ENCODE measurements around the gene DECR2.

DNA sequence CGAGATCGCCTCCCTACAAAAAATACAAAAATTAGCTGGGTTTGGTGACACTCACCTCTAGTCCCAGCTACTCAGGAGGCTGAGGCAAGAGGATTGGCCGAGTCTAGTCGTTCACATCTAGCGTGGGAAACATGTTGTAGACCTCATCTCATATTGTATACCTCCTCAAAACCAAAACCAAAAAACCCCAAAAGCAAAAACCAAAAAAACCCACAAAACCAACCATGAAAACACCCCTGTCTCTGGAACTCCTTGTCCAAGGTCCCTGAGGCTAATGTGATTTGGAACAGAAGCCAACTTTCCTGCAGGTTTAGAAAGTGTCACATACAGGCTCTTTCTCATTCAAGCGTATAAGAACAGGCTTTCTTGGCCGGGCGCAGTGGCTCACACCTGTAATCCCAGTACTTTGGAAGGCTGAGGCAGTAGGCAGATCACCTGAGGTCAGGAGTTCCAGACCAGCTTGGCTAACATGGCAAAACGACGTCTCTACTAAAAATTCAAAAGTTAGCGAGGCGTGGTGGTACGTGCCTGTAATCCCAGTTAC, 52.8 kb downstream of the DECR2 start:
- TF ChIP-seq ZNF501 (tag by site-specific recombination; IDR thresholded peaks at IDR 0.05) (no peak), ZNF514 (tag by site-specific recombination; IDR thresholded peaks at IDR 0.05) (no peak), ZNF223 (tag by site-specific recombination; IDR thresholded peaks at IDR 0.05) (no peak), ZNF274 (IDR thresholded peaks at IDR 0.05; ENCODE audit: low read length) (no peak), ZNF274 (tag by site-specific recombination; IDR thresholded peaks at IDR 0.05; ENCODE audit: borderline replicate concordance) (no peak), ZFP41 (tag by site-specific recombination; IDR thresholded peaks at IDR 0.05; ENCODE audit: borderline replicate concordance) (no peak), TCF7L2 (IDR thresholded peaks at IDR 0.05; ENCODE audit: borderline replicate concordance, low read depth, low read length) (no peak), MYNN (tag by site-specific recombination; IDR thresholded peaks at IDR 0.05; ENCODE audit: borderline replicate concordance) (no peak)
- TF ChIP-seq, protein P1, sequence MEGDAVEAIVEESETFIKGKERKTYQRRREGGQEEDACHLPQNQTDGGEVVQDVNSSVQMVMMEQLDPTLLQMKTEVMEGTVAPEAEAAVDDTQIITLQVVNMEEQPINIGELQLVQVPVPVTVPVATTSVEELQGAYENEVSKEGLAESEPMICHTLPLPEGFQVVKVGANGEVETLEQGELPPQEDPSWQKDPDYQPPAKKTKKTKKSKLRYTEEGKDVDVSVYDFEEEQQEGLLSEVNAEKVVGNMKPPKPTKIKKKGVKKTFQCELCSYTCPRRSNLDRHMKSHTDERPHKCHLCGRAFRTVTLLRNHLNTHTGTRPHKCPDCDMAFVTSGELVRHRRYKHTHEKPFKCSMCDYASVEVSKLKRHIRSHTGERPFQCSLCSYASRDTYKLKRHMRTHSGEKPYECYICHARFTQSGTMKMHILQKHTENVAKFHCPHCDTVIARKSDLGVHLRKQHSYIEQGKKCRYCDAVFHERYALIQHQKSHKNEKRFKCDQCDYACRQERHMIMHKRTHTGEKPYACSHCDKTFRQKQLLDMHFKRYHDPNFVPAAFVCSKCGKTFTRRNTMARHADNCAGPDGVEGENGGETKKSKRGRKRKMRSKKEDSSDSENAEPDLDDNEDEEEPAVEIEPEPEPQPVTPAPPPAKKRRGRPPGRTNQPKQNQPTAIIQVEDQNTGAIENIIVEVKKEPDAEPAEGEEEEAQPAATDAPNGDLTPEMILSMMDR (tag by site-specific recombination; IDR thresholded peaks at IDR 0.05), result no peak
- TF ChIP-seq, protein P2, sequence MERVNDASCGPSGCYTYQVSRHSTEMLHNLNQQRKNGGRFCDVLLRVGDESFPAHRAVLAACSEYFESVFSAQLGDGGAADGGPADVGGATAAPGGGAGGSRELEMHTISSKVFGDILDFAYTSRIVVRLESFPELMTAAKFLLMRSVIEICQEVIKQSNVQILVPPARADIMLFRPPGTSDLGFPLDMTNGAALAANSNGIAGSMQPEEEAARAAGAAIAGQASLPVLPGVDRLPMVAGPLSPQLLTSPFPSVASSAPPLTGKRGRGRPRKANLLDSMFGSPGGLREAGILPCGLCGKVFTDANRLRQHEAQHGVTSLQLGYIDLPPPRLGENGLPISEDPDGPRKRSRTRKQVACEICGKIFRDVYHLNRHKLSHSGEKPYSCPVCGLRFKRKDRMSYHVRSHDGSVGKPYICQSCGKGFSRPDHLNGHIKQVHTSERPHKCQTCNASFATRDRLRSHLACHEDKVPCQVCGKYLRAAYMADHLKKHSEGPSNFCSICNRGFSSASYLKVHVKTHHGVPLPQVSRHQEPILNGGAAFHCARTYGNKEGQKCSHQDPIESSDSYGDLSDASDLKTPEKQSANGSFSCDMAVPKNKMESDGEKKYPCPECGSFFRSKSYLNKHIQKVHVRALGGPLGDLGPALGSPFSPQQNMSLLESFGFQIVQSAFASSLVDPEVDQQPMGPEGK (tag by site-specific recombination; IDR thresholded peaks at IDR 0.05), result no peak
- TF ChIP-seq, protein P3, sequence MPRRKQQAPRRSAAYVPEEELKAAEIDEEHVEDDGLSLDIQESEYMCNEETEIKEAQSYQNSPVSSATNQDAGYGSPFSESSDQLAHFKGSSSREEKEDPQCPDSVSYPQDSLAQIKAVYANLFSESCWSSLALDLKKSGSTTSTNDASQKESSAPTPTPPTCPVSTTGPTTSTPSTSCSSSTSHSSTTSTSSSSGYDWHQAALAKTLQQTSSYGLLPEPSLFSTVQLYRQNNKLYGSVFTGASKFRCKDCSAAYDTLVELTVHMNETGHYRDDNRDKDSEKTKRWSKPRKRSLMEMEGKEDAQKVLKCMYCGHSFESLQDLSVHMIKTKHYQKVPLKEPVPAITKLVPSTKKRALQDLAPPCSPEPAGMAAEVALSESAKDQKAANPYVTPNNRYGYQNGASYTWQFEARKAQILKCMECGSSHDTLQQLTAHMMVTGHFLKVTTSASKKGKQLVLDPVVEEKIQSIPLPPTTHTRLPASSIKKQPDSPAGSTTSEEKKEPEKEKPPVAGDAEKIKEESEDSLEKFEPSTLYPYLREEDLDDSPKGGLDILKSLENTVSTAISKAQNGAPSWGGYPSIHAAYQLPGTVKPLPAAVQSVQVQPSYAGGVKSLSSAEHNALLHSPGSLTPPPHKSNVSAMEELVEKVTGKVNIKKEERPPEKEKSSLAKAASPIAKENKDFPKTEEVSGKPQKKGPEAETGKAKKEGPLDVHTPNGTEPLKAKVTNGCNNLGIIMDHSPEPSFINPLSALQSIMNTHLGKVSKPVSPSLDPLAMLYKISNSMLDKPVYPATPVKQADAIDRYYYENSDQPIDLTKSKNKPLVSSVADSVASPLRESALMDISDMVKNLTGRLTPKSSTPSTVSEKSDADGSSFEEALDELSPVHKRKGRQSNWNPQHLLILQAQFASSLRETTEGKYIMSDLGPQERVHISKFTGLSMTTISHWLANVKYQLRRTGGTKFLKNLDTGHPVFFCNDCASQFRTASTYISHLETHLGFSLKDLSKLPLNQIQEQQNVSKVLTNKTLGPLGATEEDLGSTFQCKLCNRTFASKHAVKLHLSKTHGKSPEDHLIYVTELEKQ (tag by site-specific recombination; IDR thresholded peaks at IDR 0.05; ENCODE audit: borderline replicate concordance), result no peak
- TF ChIP-seq, protein P4, sequence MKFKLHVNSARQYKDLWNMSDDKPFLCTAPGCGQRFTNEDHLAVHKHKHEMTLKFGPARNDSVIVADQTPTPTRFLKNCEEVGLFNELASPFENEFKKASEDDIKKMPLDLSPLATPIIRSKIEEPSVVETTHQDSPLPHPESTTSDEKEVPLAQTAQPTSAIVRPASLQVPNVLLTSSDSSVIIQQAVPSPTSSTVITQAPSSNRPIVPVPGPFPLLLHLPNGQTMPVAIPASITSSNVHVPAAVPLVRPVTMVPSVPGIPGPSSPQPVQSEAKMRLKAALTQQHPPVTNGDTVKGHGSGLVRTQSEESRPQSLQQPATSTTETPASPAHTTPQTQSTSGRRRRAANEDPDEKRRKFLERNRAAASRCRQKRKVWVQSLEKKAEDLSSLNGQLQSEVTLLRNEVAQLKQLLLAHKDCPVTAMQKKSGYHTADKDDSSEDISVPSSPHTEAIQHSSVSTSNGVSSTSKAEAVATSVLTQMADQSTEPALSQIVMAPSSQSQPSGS (tag by site-specific recombination; IDR thresholded peaks at IDR 0.05; ENCODE audit: low read depth), result no peak
- TF ChIP-seq, protein P5, sequence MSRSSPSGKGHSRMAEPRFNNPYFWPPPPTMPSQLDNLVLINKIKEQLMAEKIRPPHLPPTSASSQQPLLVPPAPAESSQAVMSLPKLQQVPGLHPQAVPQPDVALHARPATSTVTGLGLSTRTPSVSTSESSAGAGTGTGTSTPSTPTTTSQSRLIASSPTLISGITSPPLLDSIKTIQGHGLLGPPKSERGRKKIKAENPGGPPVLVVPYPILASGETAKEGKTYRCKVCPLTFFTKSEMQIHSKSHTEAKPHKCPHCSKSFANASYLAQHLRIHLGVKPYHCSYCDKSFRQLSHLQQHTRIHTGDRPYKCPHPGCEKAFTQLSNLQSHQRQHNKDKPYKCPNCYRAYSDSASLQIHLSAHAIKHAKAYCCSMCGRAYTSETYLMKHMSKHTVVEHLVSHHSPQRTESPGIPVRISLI (tag by site-specific recombination; IDR thresholded peaks at IDR 0.05), result no peak
- TF ChIP-seq, protein P6, sequence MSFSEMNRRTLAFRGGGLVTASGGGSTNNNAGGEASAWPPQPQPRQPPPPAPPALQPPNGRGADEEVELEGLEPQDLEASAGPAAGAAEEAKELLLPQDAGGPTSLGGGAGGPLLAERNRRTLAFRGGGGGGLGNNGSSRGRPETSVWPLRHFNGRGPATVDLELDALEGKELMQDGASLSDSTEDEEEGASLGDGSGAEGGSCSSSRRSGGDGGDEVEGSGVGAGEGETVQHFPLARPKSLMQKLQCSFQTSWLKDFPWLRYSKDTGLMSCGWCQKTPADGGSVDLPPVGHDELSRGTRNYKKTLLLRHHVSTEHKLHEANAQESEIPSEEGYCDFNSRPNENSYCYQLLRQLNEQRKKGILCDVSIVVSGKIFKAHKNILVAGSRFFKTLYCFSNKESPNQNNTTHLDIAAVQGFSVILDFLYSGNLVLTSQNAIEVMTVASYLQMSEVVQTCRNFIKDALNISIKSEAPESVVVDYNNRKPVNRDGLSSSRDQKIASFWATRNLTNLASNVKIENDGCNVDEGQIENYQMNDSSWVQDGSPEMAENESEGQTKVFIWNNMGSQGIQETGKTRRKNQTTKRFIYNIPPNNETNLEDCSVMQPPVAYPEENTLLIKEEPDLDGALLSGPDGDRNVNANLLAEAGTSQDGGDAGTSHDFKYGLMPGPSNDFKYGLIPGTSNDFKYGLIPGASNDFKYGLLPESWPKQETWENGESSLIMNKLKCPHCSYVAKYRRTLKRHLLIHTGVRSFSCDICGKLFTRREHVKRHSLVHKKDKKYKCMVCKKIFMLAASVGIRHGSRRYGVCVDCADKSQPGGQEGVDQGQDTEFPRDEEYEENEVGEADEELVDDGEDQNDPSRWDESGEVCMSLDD (tag by site-specific recombination; IDR thresholded peaks at IDR 0.05), result no peak
